OCI-LY7 (cell line): ENCODE results near the gene TECTA. TPM values are rescaled to one million over a fixed set of nuclear protein-coding genes. Genes with fewer than 3 reads are reported as not detected.

Source experiments
- BruUV-seq: library from RNA; stranded (reverse); fragments of 400-500 nt; replicated peaks from 2 replicates; lab custom pipeline; 2021; lab: Mats Ljungman, UMichigan
- CTCF ChIA-PET: fragments of 300-600 bp; sonication (Branson Sonifier 250); formaldehyde crosslinking; loops from one replicate; lab custom pipeline; 2022; ENCODE audit warnings: antibody characterized with exemption; ENCODE audit not compliant: unreplicated experiment; lab: Charles Lee
- POLR2A ChIA-PET: fragments of 300-600 bp; sonication (Branson Sonifier 250); formaldehyde crosslinking; loops from one replicate; lab custom pipeline; 2022; ENCODE audit warnings: antibody characterized with exemption; lab: Charles Lee
- DNase-seq: peaks from one replicate; pipeline ENCODE4 v3.0.0-alpha.2; 2015; ENCODE audit warnings: low spot score
- H2AFZ ChIP-seq: fragments of 200-600 bp; sonication (generic), shearing (Covaris generic); 2 replicates; pipeline ENCODE4 v1.6.1; 2014; ENCODE audit warnings: mild to moderate bottlenecking, antibody characterized with exemption, low read length, moderate library complexity
- H3K27ac ChIP-seq: fragments of 200-600 bp; sonication (generic); 2 replicates; pipeline ENCODE4 v1.5.1; 2014; ENCODE audit warnings: mixed run types, low read depth, mild to moderate bottlenecking, moderate library complexity, low read length, inconsistent platforms; ENCODE audit not compliant: poor library complexity, severe bottlenecking
- H3K36me3 ChIP-seq: fragments of 200-600 bp; sonication (generic); 2 replicates; pipeline ENCODE4 v1.6.1; 2014; ENCODE audit warnings: mild to moderate bottlenecking, antibody characterized with exemption, low read length, moderate library complexity, mixed read lengths; ENCODE audit not compliant: insufficient read depth
- H3K4me1 ChIP-seq: fragments of 200-600 bp; sonication (generic); 2 replicates; pipeline ENCODE4 v1.5.1; 2014; ENCODE audit warnings: mild to moderate bottlenecking, low read length; ENCODE audit not compliant: insufficient read depth, poor library complexity, severe bottlenecking
- H3K4me2 ChIP-seq: fragments of 200-600 bp; sonication (generic); 2 replicates; pipeline ENCODE4 v1.6.1; 2014; ENCODE audit warnings: mild to moderate bottlenecking, low read length
- H3K4me3 ChIP-seq: fragments of 200-600 bp; sonication (generic); 2 replicates; pipeline ENCODE4 v1.5.1; 2014; ENCODE audit warnings: mild to moderate bottlenecking, low read depth, low read length; ENCODE audit not compliant: poor library complexity, severe bottlenecking
- H3K79me2 ChIP-seq: fragments of 200-600 bp; sonication (generic); 2 replicates; pipeline ENCODE4 v1.6.1; 2016; ENCODE audit warnings: low read depth, mild to moderate bottlenecking, low read length, moderate library complexity, mixed read lengths; ENCODE audit not compliant: insufficient read depth
- H3K9me2 ChIP-seq: fragments of 200-600 bp; sonication (generic); 2 replicates; pipeline ENCODE4 v1.6.1; 2016; ENCODE audit warnings: mild to moderate bottlenecking, low read length, mixed read lengths; ENCODE audit not compliant: insufficient read depth
- H3K9me3 ChIP-seq: fragments of 200-600 bp; sonication (generic); 2 replicates; pipeline ENCODE4 v1.6.1; 2014; ENCODE audit warnings: mild to moderate bottlenecking, mixed run types, low read length, mixed read lengths
- H4K20me1 ChIP-seq: fragments of 200-600 bp; sonication (generic); 2 replicates; pipeline ENCODE4 v1.6.1; 2014; ENCODE audit warnings: mild to moderate bottlenecking, antibody characterized with exemption, low read length, moderate library complexity, mixed read lengths; ENCODE audit not compliant: insufficient read depth
- EZH2phosphoT487 ChIP-seq: fragments of 200-600 bp; sonication (generic); IDR thresholded peaks from 2 replicates; pipeline ENCODE4 v1.6.1; 2018; ENCODE audit warnings: low read depth, borderline replicate concordance, mild to moderate bottlenecking, mixed run types, antibody characterized with exemption, low read length, moderate library complexity, mixed read lengths
- intact Hi-C: fragments of 100-400 bp; cut with micrococcal nuclease; formaldehyde crosslinking; loops from one replicate; pipeline ENCODE4 v1.10.0; 2022; ENCODE audit not compliant: unreplicated experiment
- total RNA-seq, 2 experiments: library from RNA; depleted of rRNA in 1 of 2; stranded (reverse); fragments of >200 nt in 1 of 2; shearing (Covaris generic) in 1 of 2; gene quantifications; 2 replicates each; pipeline ENCODE4 v1.2.3, GENCODE V29; 2014 to 2022
- TF ChIP-seq, protein P1 (sequence below): fragments of 200-600 bp; sonication (generic); conservative IDR thresholded peaks from 2 replicates; pipeline ENCODE4 v1.5.1; 2014; ENCODE audit warnings: mild to moderate bottlenecking, antibody characterized with exemption, low read length, moderate library complexity, mixed read lengths

The TECTA gene
- total RNA-seq, 2 experiments from 2014 or later, result 0.32 to 0.48 TPM

GRCh38 chr11:121231576-121232278 is 130.7 kb downstream of the TECTA start:
- no peak for DNase-seq
- no peak overlapping the region for H3K4me3 ChIP-seq
- no peak overlapping the region for H3K4me2 ChIP-seq
- TF ChIP-seq EZH2phosphoT487, result no peak
- TF ChIP-seq, protein P1, sequence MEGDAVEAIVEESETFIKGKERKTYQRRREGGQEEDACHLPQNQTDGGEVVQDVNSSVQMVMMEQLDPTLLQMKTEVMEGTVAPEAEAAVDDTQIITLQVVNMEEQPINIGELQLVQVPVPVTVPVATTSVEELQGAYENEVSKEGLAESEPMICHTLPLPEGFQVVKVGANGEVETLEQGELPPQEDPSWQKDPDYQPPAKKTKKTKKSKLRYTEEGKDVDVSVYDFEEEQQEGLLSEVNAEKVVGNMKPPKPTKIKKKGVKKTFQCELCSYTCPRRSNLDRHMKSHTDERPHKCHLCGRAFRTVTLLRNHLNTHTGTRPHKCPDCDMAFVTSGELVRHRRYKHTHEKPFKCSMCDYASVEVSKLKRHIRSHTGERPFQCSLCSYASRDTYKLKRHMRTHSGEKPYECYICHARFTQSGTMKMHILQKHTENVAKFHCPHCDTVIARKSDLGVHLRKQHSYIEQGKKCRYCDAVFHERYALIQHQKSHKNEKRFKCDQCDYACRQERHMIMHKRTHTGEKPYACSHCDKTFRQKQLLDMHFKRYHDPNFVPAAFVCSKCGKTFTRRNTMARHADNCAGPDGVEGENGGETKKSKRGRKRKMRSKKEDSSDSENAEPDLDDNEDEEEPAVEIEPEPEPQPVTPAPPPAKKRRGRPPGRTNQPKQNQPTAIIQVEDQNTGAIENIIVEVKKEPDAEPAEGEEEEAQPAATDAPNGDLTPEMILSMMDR, result no peak
- H3K4me1 ChIP-seq, result peaks cover 11% of the 10 kb centered on the region
- ChIA-PET CTCF (no interaction called here), POLR2A (interaction anchor here (0.7 kb wide), 1 partner anchor 292 kb away, joined by 4 read pairs; no protein-coding TSS in a partner anchor)
- H2AFZ ChIP-seq, result no peak overlapping the region
- H3K9me2 ChIP-seq, result no peaks in the 10 kb centered on the region
- intact Hi-C loops, result no loop called here
- no peak overlapping the region for H3K27ac ChIP-seq
- H3K79me2 ChIP-seq, result no peaks in the 10 kb centered on the region
- BruUV-seq, result no TSS peak
- H3K9me3 ChIP-seq, result no peaks in the 10 kb centered on the region
- no peaks in the 10 kb centered on the region for H3K36me3 ChIP-seq
- no peaks in the 10 kb centered on the region for H4K20me1 ChIP-seq

GRCh38 chr11:121235057-121235456 is 134.0 kb downstream of the TECTA start:
- intact Hi-C loops, result loop anchor here (5.0 kb wide), 1 partner anchor 57 kb away; the partner anchor contains the start of gene SC5D
- ChIA-PET POLR2A (interaction anchor here (1.0 to 1.7 kb wide), 3 partner anchors 12 to 107 kb away, joined by 4 read pairs; no protein-coding TSS in a partner anchor), CTCF (no interaction called here)
- Histone ChIP-seq H3K4me3 (no peak overlapping the region), H3K36me3 (no peaks in the 10 kb centered on the region), H3K9me3 (no peaks in the 10 kb centered on the region), H3K27ac (no peak overlapping the region), H3K4me1 (peaks cover 29% of the 10 kb centered on the region), H3K9me2 (no peaks in the 10 kb centered on the region), H3K79me2 (no peaks in the 10 kb centered on the region), H2AFZ (no peak overlapping the region), H4K20me1 (no peaks in the 10 kb centered on the region), H3K4me2 (no peak overlapping the region)
- no peak for DNase-seq
- BruUV-seq, result no TSS peak
- no peak for TF ChIP-seq EZH2phosphoT487
- TF ChIP-seq, protein P1, result no peak
